PC-3 (cell line): ENCODE data around the gene CAV1. TPM values are rescaled to one million over a fixed set of nuclear protein-coding genes. Genes with fewer than 3 reads are reported as not detected.

Source experiments
- ATAC-seq: fragments of 200-7000 bp; cut with Tn5 transposase; 2 replicates; pipeline ENCODE4 v1.9.1; 2020; ENCODE audit warnings: mild to moderate bottlenecking, moderate library complexity
- BruUV-seq: library from RNA; stranded (reverse); fragments of 400-500 nt; replicated peaks from 2 replicates; lab custom pipeline; 2021; lab: Mats Ljungman, UMichigan
- CTCF ChIA-PET: fragments of 300-600 bp; sonication (Branson Sonifier 250); formaldehyde crosslinking; loops from one replicate; lab custom pipeline; 2022; ENCODE audit warnings: antibody characterized with exemption; lab: Charles Lee
- POLR2A ChIA-PET: fragments of 300-600 bp; sonication (Branson Sonifier 250); formaldehyde crosslinking; loops from one replicate; lab custom pipeline; 2022; ENCODE audit warnings: antibody characterized with exemption; ENCODE audit not compliant: unreplicated experiment; lab: Charles Lee
- DNase-seq: peaks from one replicate; pipeline ENCODE4 v3.0.0-alpha.2; 2015
- H2AFZ ChIP-seq: fragments of 300-600 bp; sonication (generic); 2 replicates; pipeline ENCODE4 v1.6.0; 2016; ENCODE audit warnings: antibody characterized with exemption, low read length
- H3F3A ChIP-seq: fragments of 300-600 bp; sonication (generic); one replicate; pipeline ENCODE4 v1.6.0; 2017; ENCODE audit warnings: antibody characterized with exemption, low read length, control low read depth, mild to moderate bottlenecking; ENCODE audit not compliant: unreplicated experiment
- H3K27ac ChIP-seq: fragments of 300-600 bp; sonication (generic); 2 replicates; pipeline ENCODE4 v1.5.1; 2016; ENCODE audit warnings: mild to moderate bottlenecking, low read length
- H3K27me3 ChIP-seq: fragments of 300-600 bp; sonication (generic); 2 replicates; pipeline ENCODE4 v1.6.1; 2016; ENCODE audit warnings: low read length, mixed read lengths
- H3K36me3 ChIP-seq: fragments of 300-600 bp; sonication (generic); 2 replicates; pipeline ENCODE4 v1.6.1; 2016; ENCODE audit warnings: low read depth, mixed run types, low read length, mixed read lengths
- H3K4me1 ChIP-seq: fragments of 300-600 bp; sonication (generic); 2 replicates; pipeline ENCODE4 v1.5.1; 2016; ENCODE audit warnings: low read length; ENCODE audit not compliant: insufficient read depth
- H3K4me2 ChIP-seq: fragments of 300-600 bp; sonication (generic); 2 replicates; pipeline ENCODE4 v1.6.0; 2016; ENCODE audit warnings: low read length
- H3K4me3 ChIP-seq: fragments of 300-600 bp; sonication (generic); 2 replicates; pipeline ENCODE4 v1.5.1; 2016; ENCODE audit warnings: mild to moderate bottlenecking, low read length, mixed read lengths
- H3K79me2 ChIP-seq: fragments of 300-600 bp; sonication (generic); 2 replicates; pipeline ENCODE4 v1.6.1; 2017; ENCODE audit warnings: low read length, mixed read lengths
- H3K9ac ChIP-seq: fragments of 300-600 bp; sonication (generic); 2 replicates; pipeline ENCODE4 v1.6.0; 2016; ENCODE audit warnings: mild to moderate bottlenecking, low read length
- H3K9me2 ChIP-seq: fragments of 300-600 bp; sonication (generic); replicated peaks from 2 replicates; pipeline ENCODE4 v1.6.1; 2016; ENCODE audit warnings: mixed run types, low read length, mixed read lengths
- H3K9me3 ChIP-seq: fragments of 300-600 bp; sonication (generic); 2 replicates; pipeline ENCODE4 v1.6.1; 2016; ENCODE audit warnings: low read length, mixed read lengths
- H4K20me1 ChIP-seq: fragments of 300-600 bp; sonication (generic); 2 replicates; pipeline ENCODE4 v1.6.1; 2016; ENCODE audit warnings: low read length, mixed read lengths
- CTCF ChIP-seq: fragments of 300-600 bp; sonication (generic); conservative IDR thresholded peaks from 2 replicates; pipeline ENCODE4 v1.5.1; 2017; ENCODE audit warnings: antibody characterized with exemption, low read depth, mild to moderate bottlenecking, low read length
- EZH2 ChIP-seq: fragments of 300-600 bp; sonication (generic); IDR thresholded peaks from one replicate; pipeline ENCODE4 v1.6.1; 2017; ENCODE audit warnings: antibody characterized with exemption, mild to moderate bottlenecking, low read length; ENCODE audit not compliant: unreplicated experiment
- EZH2phosphoT487 ChIP-seq: fragments of 300-600 bp; sonication (generic); IDR thresholded peaks from 2 replicates; pipeline ENCODE4 v1.6.1; 2018; ENCODE audit warnings: mild to moderate bottlenecking, antibody characterized with exemption, low read length, borderline replicate concordance
- intact Hi-C: fragments of 100-400 bp; cut with micrococcal nuclease; formaldehyde crosslinking; loops from 2 replicates; pipeline ENCODE4 v1.9.0; 2023
- total RNA-seq: library from RNA; depleted of rRNA; stranded (reverse); fragments of >200 nt; gene quantifications from 2 replicates; pipeline ENCODE4 v1.2.3, GENCODE V29; 2014

The CAV1 gene
- total RNA-seq, 1 experiment from 2014 or later, result 284 TPM

- Histone ChIP-seq H3K9ac (no peak overlapping the region), H3K4me3 (no peak overlapping the region), H2AFZ (no peak overlapping the region), H4K20me1 (peaks cover 4% of the 10 kb centered on the region; the same call in 1 of the 2 replicates), H3K79me2 (peaks cover 15% of the 10 kb centered on the region; the same call in 1 of the 2 replicates), H3K9me3 (no peaks in the 10 kb centered on the region), H3K27me3 (no peaks in the 10 kb centered on the region), H3K36me3 (peaks cover 42% of the 10 kb centered on the region), H3K27ac (no peak overlapping the region), H3K4me2 (no peak overlapping the region), H3F3A (no peaks in the 10 kb centered on the region), H3K9me2 (no peaks in the 10 kb centered on the region), H3K4me1 (peaks cover 17% of the 10 kb centered on the region)
- ChIA-PET POLR2A (interaction anchor here (0.6 kb wide), 1 partner anchor 114 kb away, joined by 4 read pairs; no protein-coding TSS in a partner anchor), CTCF (no interaction called here)
- ATAC-seq (peak; percentile 43), DNase-seq (peak; percentile 65)
- intact Hi-C loops, result no loop called here
- no TSS peak for BruUV-seq
- no peak for TF ChIP-seq EZH2
- no peak for TF ChIP-seq CTCF
- TF ChIP-seq EZH2phosphoT487, result no peak
Measured at GRCh38 chr7:116560021-116560970, 35.5 kb downstream of the CAV1 start.

GRCh38 chr7:116561697-116562483 is 37.1 kb downstream of the CAV1 start:
- DNase-seq (peak; percentile 21), ATAC-seq (no peak)
- H2AFZ ChIP-seq, result no peak overlapping the region
- CTCF ChIA-PET, result no interaction called here
- intact Hi-C loops, result no loop called here
- no peak overlapping the region for H3K4me2 ChIP-seq
- POLR2A ChIA-PET, result no interaction called here
- H3K27me3 ChIP-seq, result no peaks in the 10 kb centered on the region
- no TSS peak for BruUV-seq
- H3K4me3 ChIP-seq, result no peak overlapping the region
- no peaks in the 10 kb centered on the region for H3K9me3 ChIP-seq
- peaks cover 4% of the 10 kb centered on the region; the same call in 1 of the 2 replicates for H4K20me1 ChIP-seq
- no peaks in the 10 kb centered on the region for H3K9me2 ChIP-seq
- H3F3A ChIP-seq, result no peaks in the 10 kb centered on the region
- H3K9ac ChIP-seq, result no peak overlapping the region
- H3K4me1 ChIP-seq, result peaks cover 24% of the 10 kb centered on the region
- TF ChIP-seq EZH2phosphoT487, result no peak
- TF ChIP-seq CTCF, result no peak
- TF ChIP-seq EZH2, result no peak
- peaks cover 34% of the 10 kb centered on the region for H3K36me3 ChIP-seq
- H3K27ac ChIP-seq, result no peak overlapping the region
- H3K79me2 ChIP-seq, result peaks cover 12% of the 10 kb centered on the region; the same call in 1 of the 2 replicates
